ENCODE measurements around the gene FKBP11. TPM values are rescaled to one million over a fixed set of nuclear protein-coding genes. Genes with fewer than 3 reads are reported as not detected.

The FKBP11 gene
- total RNA-seq, 4 donors from 2014 or later, result 6.1 to 13.6 (median 10.7) TPM

- no peak for DNase-seq (ENCODE audit: low spot score in 2 of 2)
- TF ChIP-seq EP300 (IDR thresholded peaks at IDR 0.05), result no peak
- no peak for TF ChIP-seq POLR2A (IDR thresholded peaks at IDR 0.05)
- no peak for TF ChIP-seq CTCF (IDR thresholded peaks at IDR 0.05)
- H3K36me3 ChIP-seq, result no peaks in the 10 kb centered on the region
- H3K4me3 ChIP-seq, result no peak overlapping the region
- H3K27ac ChIP-seq, result no peak overlapping the region
- H3K4me1 ChIP-seq, result no peaks in the 10 kb centered on the region
- H3K27me3 ChIP-seq, result no peaks in the 10 kb centered on the region
- WGBS, 2 donors, result 58 to 62% methylated on average over 4 of the region's 4 CpGs
- no peaks in the 10 kb centered on the region for H3K9me3 ChIP-seq
Observed at GRCh38 chr12:48873096-48873495, 52.2 kb downstream of the FKBP11 start.

Small RNA genes within 50 kb of the gene (small RNA-seq; reads per million reads assigned to genes)
- gene AC073610.1 (not detected), gene RNU6-600P (not detected)

Other genes with a start within 250 kb of the FKBP11 start
- gene KANSL2, start 243.3 kb downstream of the FKBP11 start, total RNA-seq, result 100 to 1,000 TPM in 1 of 4 donors, 10 to 100 TPM in 3; 58.4 to 101 (median 69.4) TPM
- 10 to 100 TPM; 21.3 to 32.1 (median 24.9) TPM for gene CCNT1, start 208.8 kb downstream of the FKBP11 start, total RNA-seq
- 10 to 100 TPM; 53.3 to 74.7 (median 57.1) TPM for gene ADCY6, start 136.4 kb downstream of the FKBP11 start, total RNA-seq
- 10 to 100 TPM in 3 of 4 donors, 1 to 10 TPM in 1; 9.8 to 31.2 (median 20.7) TPM for gene CACNB3, start 107.0 kb downstream of the FKBP11 start, total RNA-seq
- gene DDX23, start 73.3 kb downstream of the FKBP11 start, total RNA-seq, result 10 to 100 TPM; 40.9 to 73.7 (median 49.8) TPM
- 1 to 10 TPM in 1 of 4 donors, not detected in 3; 1.8 TPM for gene RND1, start 59.6 kb downstream of the FKBP11 start, total RNA-seq
- 10 to 100 TPM; 45.3 to 55.2 (median 49.3) TPM for gene ARF3, start 32.0 kb upstream of the FKBP11 start, total RNA-seq
- 10 to 100 TPM in 1 of 4 donors, 1 to 10 TPM in 2, under 1 TPM in 1; 0.60 to 11.0 (median 3.6) TPM for gene WNT10B, start 46.2 kb upstream of the FKBP11 start, total RNA-seq
- gene WNT1, start 52.8 kb upstream of the FKBP11 start, total RNA-seq, result not detected
- not detected for gene DDN, start 73.9 kb upstream of the FKBP11 start, total RNA-seq
- 10 to 100 TPM; 40.6 to 60.7 (median 46.1) TPM for gene PRKAG1, start 93.3 kb upstream of the FKBP11 start, total RNA-seq
- 100 to 1,000 TPM in 1 of 4 donors, 10 to 100 TPM in 3; 53.5 to 102 (median 76.9) TPM for gene KMT2D, start 135.3 kb upstream of the FKBP11 start, total RNA-seq
- 1 to 10 TPM in 2 of 4 donors, not detected in 2; 1.1 to 4.3 TPM for gene RHEBL1, start 144.5 kb upstream of the FKBP11 start, total RNA-seq
- 10 to 100 TPM; 55.5 to 94.7 (median 60.1) TPM for gene DHH, start 169.3 kb upstream of the FKBP11 start, total RNA-seq
- gene LMBR1L, start 185.4 kb upstream of the FKBP11 start, total RNA-seq, result 10 to 100 TPM; 50.3 to 97.5 (median 73.0) TPM
- gene TUBA1B, start 205.9 kb upstream of the FKBP11 start, total RNA-seq, result 100 to 1,000 TPM; 516 to 967 (median 709) TPM